WERI-Rb-1 (cell line): ENCODE results near the gene CRLF1.

ENCODE experiments used
- DNase-seq: peaks from one replicate; pipeline ENCODE4 v3.0.0-alpha.2; 2020
- H3K27ac ChIP-seq: fragments of 250-450 bp; sonication (Bioruptor Pico); 2 replicates; pipeline ENCODE4 v1.5.1; 2020; ENCODE audit warnings: mild to moderate bottlenecking, moderate library complexity
- H3K27me3 ChIP-seq: fragments of 250-450 bp; sonication (Bioruptor Pico); 2 replicates; pipeline ENCODE4 v1.5.1; 2021; ENCODE audit warnings: mild to moderate bottlenecking, low read depth, moderate library complexity; ENCODE audit not compliant: insufficient read depth, severe bottlenecking
- H3K36me3 ChIP-seq: fragments of 250-450 bp; sonication (Bioruptor Pico); 2 replicates; pipeline ENCODE4 v1.5.1; 2020; ENCODE audit warnings: mild to moderate bottlenecking, moderate library complexity
- H3K4me3 ChIP-seq: 2 replicates; pipeline ENCODE4 v1.5.1; 2011; ENCODE audit warnings: low read depth, mild to moderate bottlenecking, control low read depth, low read length
- H3K9me3 ChIP-seq: fragments of 250-450 bp; sonication (Bioruptor Pico); 2 replicates; pipeline ENCODE4 v1.5.1; 2021; ENCODE audit warnings: mild to moderate bottlenecking, moderate library complexity; ENCODE audit not compliant: severe bottlenecking
- CTCF ChIP-seq: IDR thresholded peaks from 2 replicates; pipeline ENCODE4 v1.5.1; 2011; ENCODE audit warnings: low read depth, mild to moderate bottlenecking, control low read depth, inconsistent platforms, low read length

The CRLF1 gene

DNA sequence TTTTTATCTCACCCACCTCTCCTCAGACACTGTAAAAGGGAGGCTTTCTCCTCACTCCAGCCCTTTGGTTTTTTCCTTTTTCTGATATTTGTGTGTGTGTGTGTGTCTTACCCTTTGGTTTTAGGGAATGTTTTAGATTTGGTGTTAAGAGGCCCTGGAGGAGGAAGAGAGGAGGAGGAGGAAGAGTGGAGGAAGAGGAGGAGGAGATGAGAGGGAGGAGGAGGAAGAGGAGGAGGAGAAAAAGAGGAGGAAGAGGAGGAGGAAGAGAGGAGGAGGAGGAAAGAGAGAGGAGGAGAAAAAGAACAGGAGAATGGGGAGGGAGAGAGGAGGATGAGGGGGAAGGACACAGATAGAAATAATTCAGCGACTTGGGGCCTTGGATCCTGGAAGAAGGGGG is 40.8 kb upstream of the CRLF1 start:
- DNase-seq: no peak
- no peaks in the 10 kb centered on the region for H3K9me3 ChIP-seq
- H3K27ac ChIP-seq: no peak overlapping the region
- TF ChIP-seq CTCF: no peak
- H3K4me3 ChIP-seq: no peak overlapping the region
- no peaks in the 10 kb centered on the region for H3K36me3 ChIP-seq
- no peaks in the 10 kb centered on the region for H3K27me3 ChIP-seq

DNA sequence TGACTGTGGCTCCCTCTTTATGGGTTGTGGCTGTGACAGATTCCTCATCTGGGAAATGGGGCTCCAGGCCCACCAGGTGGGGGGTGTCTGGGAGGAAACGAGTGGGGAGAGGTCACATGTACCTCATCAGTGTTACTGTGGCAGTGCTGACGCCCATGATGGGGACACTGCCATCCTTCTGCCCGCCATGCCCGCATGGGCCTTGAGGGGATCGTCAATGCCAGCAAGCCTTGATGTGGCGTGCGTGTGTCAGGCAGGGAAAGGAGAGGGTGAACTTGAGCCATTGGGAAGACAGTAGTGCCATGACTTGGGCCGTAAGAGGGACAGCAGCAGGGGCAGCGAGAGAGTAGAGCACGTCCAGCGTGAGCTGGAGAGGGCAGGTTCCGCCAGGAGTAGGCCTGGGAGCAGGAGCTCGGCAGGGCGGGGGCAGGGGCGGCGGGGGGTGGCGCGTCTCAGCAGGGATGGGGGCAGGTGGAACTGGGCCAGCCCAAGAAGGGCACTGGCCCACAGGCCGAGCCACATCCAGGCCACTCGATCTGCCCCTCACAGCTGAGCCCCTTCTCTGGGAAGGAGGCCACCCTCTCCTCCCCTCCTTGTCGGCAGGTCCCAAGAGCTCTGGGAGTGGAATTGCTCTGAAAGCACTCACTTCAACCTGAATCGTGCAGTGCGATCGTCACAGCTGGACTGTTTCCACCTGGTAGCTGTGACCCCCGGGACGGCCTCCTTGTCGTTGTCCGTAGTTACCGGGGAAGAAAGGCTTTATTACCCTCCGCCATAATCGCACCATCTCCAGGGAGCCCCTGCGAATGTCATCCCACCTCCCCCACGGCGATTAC is 40.2 kb upstream of the CRLF1 start:
- Histone ChIP-seq H3K9me3 (no peaks in the 10 kb centered on the region), H3K4me3 (no peak overlapping the region), H3K27me3 (no peaks in the 10 kb centered on the region), H3K36me3 (no peaks in the 10 kb centered on the region), H3K27ac (no peak overlapping the region)
- no peak for TF ChIP-seq CTCF
- DNase-seq: no peak

DNA sequence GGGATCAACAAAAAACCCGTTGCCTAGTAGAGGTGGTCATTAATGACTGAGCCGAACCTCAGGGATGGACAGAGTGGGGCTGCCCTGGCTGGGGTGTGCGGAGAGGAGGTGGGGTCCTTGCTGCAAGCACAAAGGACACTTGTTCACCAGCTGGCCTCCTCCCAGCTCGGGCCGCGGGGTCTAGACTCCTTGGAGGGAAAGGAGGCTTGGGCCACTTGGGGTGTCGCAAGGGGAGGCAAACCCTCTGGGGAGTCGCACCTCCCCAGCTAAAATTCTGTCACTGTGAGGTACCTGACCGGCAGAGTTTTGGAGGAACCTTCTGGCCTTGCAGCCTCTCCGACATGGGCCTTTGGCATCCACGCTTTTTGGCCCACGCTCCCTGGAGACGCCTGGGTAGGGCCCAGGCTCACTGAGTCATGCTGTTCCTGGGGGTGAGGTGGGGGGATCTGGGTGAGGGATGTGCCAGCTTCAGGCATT is 38.5 kb upstream of the CRLF1 start:
- Histone ChIP-seq H3K27me3 (no peaks in the 10 kb centered on the region), H3K36me3 (no peaks in the 10 kb centered on the region), H3K27ac (no peak overlapping the region), H3K9me3 (no peaks in the 10 kb centered on the region), H3K4me3 (no peak overlapping the region)
- DNase-seq: no peak
- TF ChIP-seq CTCF: no peak

DNA sequence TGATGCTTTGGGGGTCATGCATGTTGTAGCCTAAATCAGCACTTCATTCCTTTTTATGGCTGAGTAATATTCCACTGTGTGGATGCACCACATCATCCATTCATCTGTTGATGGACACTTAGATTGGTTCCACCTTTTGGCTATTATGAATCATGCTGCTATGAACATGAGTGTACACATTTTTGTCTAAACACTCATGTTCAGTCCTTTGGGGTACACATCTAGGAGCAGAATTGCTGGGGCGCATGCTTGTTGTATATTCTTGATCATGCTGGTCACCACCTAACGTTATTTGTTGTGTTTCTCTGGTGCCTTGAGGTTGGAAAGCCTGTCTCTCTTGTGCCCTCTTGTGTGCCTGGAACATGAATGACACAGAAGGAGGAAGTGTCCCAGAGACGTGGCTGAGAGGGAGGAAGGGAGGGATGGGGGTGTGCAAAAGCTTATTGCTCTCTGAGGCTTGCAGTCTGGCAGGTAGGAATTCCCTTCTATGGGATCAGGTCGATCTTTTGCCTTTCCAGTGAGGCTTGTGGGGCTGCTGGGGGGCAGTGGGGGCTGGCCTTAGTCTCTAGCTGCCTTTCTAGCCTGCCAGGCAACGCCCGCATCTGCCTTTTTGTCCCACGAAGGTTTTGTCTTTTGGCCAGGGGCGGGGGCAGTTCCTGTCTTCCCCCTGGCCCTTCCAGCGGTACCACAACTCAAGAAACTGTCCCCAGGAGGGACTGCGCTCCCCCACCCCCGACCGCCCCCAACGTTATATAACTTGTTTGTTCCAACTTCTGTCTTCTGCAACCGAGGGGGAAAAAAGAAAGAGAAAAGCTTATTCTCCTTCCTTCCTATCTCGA is 37.8 kb upstream of the CRLF1 start:
- no peak for TF ChIP-seq CTCF
- peaks cover 3% of the 10 kb centered on the region; the same call in 1 of the 2 replicates for H3K36me3 ChIP-seq
- H3K27me3 ChIP-seq: no peaks in the 10 kb centered on the region
- DNase-seq: no peak
- H3K4me3 ChIP-seq: no peak overlapping the region
- H3K27ac ChIP-seq: no peak overlapping the region
- no peaks in the 10 kb centered on the region for H3K9me3 ChIP-seq

DNA sequence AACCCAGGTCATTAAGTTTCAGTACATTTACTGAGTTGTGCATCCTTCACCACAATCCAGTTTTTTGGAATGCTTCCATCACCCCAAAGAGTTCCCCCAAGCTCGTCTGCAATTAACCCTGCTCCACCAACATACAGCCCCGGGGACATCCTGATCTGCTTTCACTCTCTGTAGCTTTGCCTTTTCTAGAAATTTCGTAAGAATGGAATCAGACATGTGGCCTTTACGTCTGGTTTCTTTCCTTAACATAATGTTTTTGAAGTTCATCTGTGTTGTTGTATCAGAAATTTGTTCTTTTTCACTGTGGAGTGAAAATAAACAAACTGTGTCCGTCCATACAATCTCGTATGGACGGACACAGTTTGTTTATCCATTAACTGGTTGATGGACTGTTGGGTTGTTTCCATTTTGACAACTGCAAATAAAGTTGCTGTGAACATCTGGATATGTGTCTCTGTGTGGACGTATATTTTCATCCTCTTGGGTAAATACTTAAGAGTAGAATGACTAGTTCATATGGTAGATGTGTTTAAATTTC is 33.2 kb upstream of the CRLF1 start:
- Histone ChIP-seq H3K9me3 (no peaks in the 10 kb centered on the region), H3K4me3 (no peak overlapping the region), H3K27ac (no peak overlapping the region), H3K36me3 (peaks cover 3% of the 10 kb centered on the region; the same call in 1 of the 2 replicates), H3K27me3 (no peaks in the 10 kb centered on the region)
- no peak for DNase-seq
- no peak for TF ChIP-seq CTCF
